ENCODE results near the gene ZNF787.
A peak's percentile ranks its signal among the peaks of the same experiment; 100 is the strongest.

The ZNF787 gene

GRCh38 chr19:56145698-56146097 is 24.6 kb upstream of the ZNF787 start:
- TF ChIP-seq CTCF (IDR thresholded peaks at IDR 0.05; ENCODE audit: low read depth, low read length, missing control alignments): no peak
- no peak overlapping the region for H3K4me3 ChIP-seq (replicated peaks; ENCODE audit: low read depth, low read length)
- no peak for DNase-seq (ENCODE audit: extremely low read depth, low read depth)

- H3K4me3 ChIP-seq (replicated peaks; ENCODE audit: low read depth, low read length): no peak overlapping the region
- DNase-seq (ENCODE audit: extremely low read depth, low read depth): no peak
- no peak for TF ChIP-seq CTCF (IDR thresholded peaks at IDR 0.05; ENCODE audit: low read depth, low read length, missing control alignments)
Measured at GRCh38 chr19:56144831-56145230, 23.7 kb upstream of the ZNF787 start.

DNA sequence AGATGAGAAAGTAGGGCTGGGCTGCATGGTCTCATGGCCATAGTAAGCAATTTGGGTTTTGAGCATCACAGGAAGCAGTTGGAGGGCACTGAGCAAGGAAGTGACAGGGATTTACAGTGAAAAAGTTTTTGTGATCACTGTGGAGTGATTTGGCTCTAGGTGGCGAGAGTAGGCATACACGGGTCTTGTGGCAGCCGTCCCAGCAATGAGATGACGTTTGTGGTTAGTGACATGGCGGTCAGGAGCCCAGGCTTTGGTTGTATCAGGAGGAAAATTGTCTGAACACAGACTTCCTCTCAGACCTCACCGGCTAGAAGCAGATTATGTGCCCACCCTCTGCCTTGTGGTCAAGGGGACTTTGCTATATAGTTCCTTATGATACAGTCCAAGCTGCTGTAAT is 23.3 kb upstream of the ZNF787 start:
- DNase-seq (ENCODE audit: extremely low read depth, low read depth): no peak
- H3K4me3 ChIP-seq (replicated peaks; ENCODE audit: low read depth, low read length): no peak overlapping the region
- no peak for TF ChIP-seq CTCF (IDR thresholded peaks at IDR 0.05; ENCODE audit: low read depth, low read length, missing control alignments)

DNA sequence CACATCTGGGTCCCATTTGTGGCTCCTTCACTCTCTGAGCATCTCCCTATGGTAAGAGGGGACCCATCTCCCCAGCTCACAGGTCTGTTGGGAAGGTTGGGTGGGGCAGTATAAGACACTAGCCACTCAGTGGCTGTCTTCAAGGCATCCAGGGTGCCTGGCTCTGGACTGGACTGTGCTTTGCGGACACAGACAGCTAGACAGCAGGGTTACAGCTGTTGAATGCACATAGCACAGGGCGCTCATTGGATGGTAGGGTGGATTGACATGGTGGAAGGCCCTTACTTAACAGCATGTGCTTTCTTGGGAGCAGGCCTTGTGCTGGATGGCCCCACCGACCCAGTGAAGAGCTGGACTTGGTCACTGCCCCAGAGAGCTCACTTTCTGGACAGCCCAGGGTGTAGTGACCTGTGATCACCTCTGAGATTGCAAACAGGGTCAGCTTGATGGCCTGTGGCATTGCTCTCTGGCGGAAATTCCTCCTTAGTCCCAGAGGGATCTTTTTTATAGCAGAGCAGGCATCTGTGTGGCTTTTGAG is 21.9 kb upstream of the ZNF787 start:
- 0 out of 2 replicates have a peak overlapping the region, but pooled peaks have one; percentile 57 for H3K4me3 ChIP-seq (replicated peaks; ENCODE audit: low read depth, low read length)
- TF ChIP-seq CTCF (IDR thresholded peaks at IDR 0.05; ENCODE audit: low read depth, low read length, missing control alignments): no peak
- no peak for DNase-seq (ENCODE audit: extremely low read depth, low read depth)

- TF ChIP-seq CTCF (IDR thresholded peaks at IDR 0.05; ENCODE audit: low read depth, low read length, missing control alignments): no peak
- H3K4me3 ChIP-seq (replicated peaks; ENCODE audit: low read depth, low read length): peak overlapping the region; percentile 57
- no peak for DNase-seq (ENCODE audit: extremely low read depth, low read depth)
Measured at GRCh38 chr19:56142087-56142787, 21.1 kb upstream of the ZNF787 start.

DNA sequence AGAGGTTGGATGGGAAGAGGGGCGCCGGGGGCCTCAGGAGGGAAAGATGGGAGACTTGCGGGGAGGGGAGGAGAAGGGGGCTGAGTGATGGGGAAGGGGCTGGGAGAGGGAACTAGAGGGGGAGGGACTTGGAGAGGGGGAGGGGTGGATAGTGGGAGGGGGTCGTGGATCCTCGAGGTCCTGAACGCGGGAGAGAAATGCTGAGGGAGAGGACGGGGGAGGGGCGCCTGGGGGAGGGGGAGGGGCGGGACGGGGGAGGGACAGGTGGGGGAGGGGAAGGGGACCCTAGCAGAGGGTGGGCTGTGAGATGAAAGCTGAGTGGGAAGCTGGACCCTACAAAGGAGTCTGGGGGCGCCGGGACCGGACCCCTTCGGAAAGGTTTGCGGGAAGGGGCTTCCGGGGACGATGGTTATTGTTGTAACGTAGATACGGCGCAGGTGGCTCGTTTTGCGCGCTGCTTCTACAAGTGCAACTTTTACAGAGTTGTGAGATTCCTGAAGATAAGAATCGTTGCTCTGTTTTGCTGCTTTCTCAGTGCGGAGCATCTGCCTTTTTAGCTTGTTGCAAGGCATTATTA is 20.4 kb upstream of the ZNF787 start:
- peak overlapping the region; percentile 57 for H3K4me3 ChIP-seq (replicated peaks; ENCODE audit: low read depth, low read length)
- DNase-seq (ENCODE audit: extremely low read depth, low read depth): no peak
- TF ChIP-seq CTCF (IDR thresholded peaks at IDR 0.05; ENCODE audit: low read depth, low read length, missing control alignments): no peak

Data from HFF-Myc (cell line).